Panc1 (cell line): ENCODE data around the gene TAS2R20. TPM values are rescaled to one million over a fixed set of nuclear protein-coding genes. Genes with fewer than 3 reads are reported as not detected.

ENCODE experiments used
- ATAC-seq: fragments of 200-7000 bp; cut with Tn5 transposase; 2 replicates; pipeline ENCODE4 v1.9.1; 2020; ENCODE audit warnings: mild to moderate bottlenecking, moderate library complexity
- BruUV-seq: library from RNA; stranded (reverse); fragments of 400-500 nt; replicated peaks from 2 replicates; lab custom pipeline; 2021; lab: Mats Ljungman, UMichigan
- CTCF ChIA-PET: fragments of 300-600 bp; sonication (Branson Sonifier 250); formaldehyde crosslinking; loops from one replicate; lab custom pipeline; 2022; ENCODE audit warnings: antibody characterized with exemption; lab: Charles Lee
- POLR2A ChIA-PET: fragments of 300-600 bp; sonication (Branson Sonifier 250); formaldehyde crosslinking; loops from one replicate; lab custom pipeline; 2022; ENCODE audit warnings: antibody characterized with exemption; lab: Charles Lee
- DNase-seq: peaks from one replicate; pipeline ENCODE4 v3.0.0-alpha.2; 2010; ENCODE audit warnings: low read depth, low spot score
- H3K27ac ChIP-seq: 2 replicates; pipeline ENCODE4 v1.5.1; 2011; ENCODE audit warnings: mild to moderate bottlenecking, low read length, inconsistent platforms
- H3K27me3 ChIP-seq: fragments of 200-500 bp; sonication (Bioruptor generic); 2 replicates; pipeline ENCODE4 v1.6.0; 2014; ENCODE audit warnings: low read length, inconsistent platforms; ENCODE audit not compliant: control insufficient read depth, insufficient read depth
- H3K36me3 ChIP-seq: fragments of 200-500 bp; sonication (Bioruptor generic); 2 replicates; pipeline ENCODE4 v1.5.1; 2014; ENCODE audit warnings: inconsistent platforms, mild to moderate bottlenecking, low read length, moderate library complexity; ENCODE audit not compliant: control insufficient read depth, insufficient read depth
- H3K4me1 ChIP-seq: 2 replicates; pipeline ENCODE4 v1.5.1; 2011; ENCODE audit warnings: inconsistent platforms, mild to moderate bottlenecking, low read length, moderate library complexity; ENCODE audit not compliant: control insufficient read depth, insufficient read depth
- H3K4me3 ChIP-seq, 2 experiments: 2 replicates each; pipeline ENCODE4 v1.5.1; 2011 to 2012; ENCODE audit warnings: low read depth in 2 of 2, low read length in 2 of 2, mild to moderate bottlenecking in 2 of 2, inconsistent platforms in 1 of 2, moderate library complexity in 1 of 2
- H3K9me3 ChIP-seq: fragments of 200-500 bp; sonication (Bioruptor generic); 2 replicates; pipeline ENCODE4 v1.5.1; 2014; ENCODE audit warnings: low read depth, mild to moderate bottlenecking, inconsistent platforms, low read length, moderate library complexity; ENCODE audit not compliant: control insufficient read depth, insufficient read depth
- POLR2AphosphoS5 ChIP-seq: IDR thresholded peaks from 2 replicates; pipeline ENCODE4 v1.6.1; 2012; ENCODE audit warnings: mild to moderate bottlenecking, low read depth, low read length, moderate library complexity
- SIN3A ChIP-seq: IDR thresholded peaks from 2 replicates; pipeline ENCODE4 v1.6.1; 2012; ENCODE audit warnings: low read depth, mild to moderate bottlenecking, low read length, moderate library complexity, borderline replicate concordance; ENCODE audit not compliant: insufficient read depth
- TCF7L2 ChIP-seq: IDR thresholded peaks from 2 replicates; pipeline ENCODE4 v1.6.1; 2011; ENCODE audit warnings: mild to moderate bottlenecking, low read depth, low read length, inconsistent platforms
- in situ Hi-C: cut with HindIII; loops from 2 replicates; pipeline ENCODE4 v1.10.0; 2016; ENCODE audit warnings: low sequenced_read_pairs, low pct_unique_long_range_greater_than_20kb
- intact Hi-C: fragments of 100-400 bp; cut with micrococcal nuclease; formaldehyde crosslinking; loops from one replicate; pipeline ENCODE4 v1.10.0; 2022; ENCODE audit not compliant: unreplicated experiment
- total RNA-seq: library from RNA; stranded (reverse); gene quantifications from one replicate; pipeline ENCODE4 v1.2.1, GENCODE V29; 2021; ENCODE audit not compliant: unreplicated experiment
- TF ChIP-seq, protein P1 (sequence below), 2 experiments: IDR thresholded peaks; 2 replicates each; pipeline ENCODE4 v1.6.1; 2011 to 2012; ENCODE audit warnings: low read depth in 2 of 2, control low read depth in 1 of 2, low read length in 1 of 2, mild to moderate bottlenecking in 1 of 2, moderate library complexity in 1 of 2; ENCODE audit not compliant: insufficient read depth in 1 of 2
- TF ChIP-seq, protein P2 (sequence below): fragments of 450-650 bp; IDR thresholded peaks from 2 replicates; pipeline ENCODE4 v1.5.1; 2017; ENCODE audit warnings: mild to moderate bottlenecking

TAS2R20 gene
- total RNA-seq, 1 experiment from 2014 or later = 0.95 TPM

DNA sequence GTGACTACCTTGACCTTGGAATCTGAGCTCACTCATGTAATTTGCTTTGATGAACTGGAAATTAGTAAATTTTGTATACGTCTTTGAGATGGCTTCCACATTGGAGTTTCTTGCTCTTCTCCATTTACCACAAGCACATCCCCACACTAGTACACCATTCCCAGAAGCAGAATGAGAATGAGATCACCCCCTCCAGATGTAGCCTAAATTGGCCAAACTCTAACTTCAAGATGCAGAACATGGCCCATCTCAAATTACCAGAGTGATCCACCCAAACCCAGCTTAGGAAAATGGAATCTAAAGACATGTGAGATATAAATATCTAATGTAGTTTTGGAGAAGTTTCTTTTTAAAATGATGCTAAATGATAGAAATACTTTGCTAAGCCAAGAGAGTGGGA lies 9.5 kb upstream of the TAS2R20 start:
- intact Hi-C loops (no loop called here), in situ Hi-C loops (no loop called here)
- Histone ChIP-seq H3K27ac (no peak overlapping the region), H3K27me3 (no peaks in the 10 kb centered on the region), H3K36me3 (no peaks in the 10 kb centered on the region), H3K4me3 (no peak overlapping the region), H3K4me1 (no peaks in the 10 kb centered on the region), H3K9me3 (no peaks in the 10 kb centered on the region)
- CTCF ChIA-PET = no interaction called here
- DNase-seq (no peak), ATAC-seq (no peak)
- TF ChIP-seq POLR2AphosphoS5 (no peak), SIN3A (no peak), TCF7L2 (no peak)
- TF ChIP-seq, protein P1, sequence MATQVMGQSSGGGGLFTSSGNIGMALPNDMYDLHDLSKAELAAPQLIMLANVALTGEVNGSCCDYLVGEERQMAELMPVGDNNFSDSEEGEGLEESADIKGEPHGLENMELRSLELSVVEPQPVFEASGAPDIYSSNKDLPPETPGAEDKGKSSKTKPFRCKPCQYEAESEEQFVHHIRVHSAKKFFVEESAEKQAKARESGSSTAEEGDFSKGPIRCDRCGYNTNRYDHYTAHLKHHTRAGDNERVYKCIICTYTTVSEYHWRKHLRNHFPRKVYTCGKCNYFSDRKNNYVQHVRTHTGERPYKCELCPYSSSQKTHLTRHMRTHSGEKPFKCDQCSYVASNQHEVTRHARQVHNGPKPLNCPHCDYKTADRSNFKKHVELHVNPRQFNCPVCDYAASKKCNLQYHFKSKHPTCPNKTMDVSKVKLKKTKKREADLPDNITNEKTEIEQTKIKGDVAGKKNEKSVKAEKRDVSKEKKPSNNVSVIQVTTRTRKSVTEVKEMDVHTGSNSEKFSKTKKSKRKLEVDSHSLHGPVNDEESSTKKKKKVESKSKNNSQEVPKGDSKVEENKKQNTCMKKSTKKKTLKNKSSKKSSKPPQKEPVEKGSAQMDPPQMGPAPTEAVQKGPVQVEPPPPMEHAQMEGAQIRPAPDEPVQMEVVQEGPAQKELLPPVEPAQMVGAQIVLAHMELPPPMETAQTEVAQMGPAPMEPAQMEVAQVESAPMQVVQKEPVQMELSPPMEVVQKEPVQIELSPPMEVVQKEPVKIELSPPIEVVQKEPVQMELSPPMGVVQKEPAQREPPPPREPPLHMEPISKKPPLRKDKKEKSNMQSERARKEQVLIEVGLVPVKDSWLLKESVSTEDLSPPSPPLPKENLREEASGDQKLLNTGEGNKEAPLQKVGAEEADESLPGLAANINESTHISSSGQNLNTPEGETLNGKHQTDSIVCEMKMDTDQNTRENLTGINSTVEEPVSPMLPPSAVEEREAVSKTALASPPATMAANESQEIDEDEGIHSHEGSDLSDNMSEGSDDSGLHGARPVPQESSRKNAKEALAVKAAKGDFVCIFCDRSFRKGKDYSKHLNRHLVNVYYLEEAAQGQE (IDR thresholded peaks at IDR 0.05; ENCODE audit: insufficient read depth in 1 of 2, low read depth in 2 of 2, low read length in 1 of 2) = no peak
- TF ChIP-seq, protein P2, sequence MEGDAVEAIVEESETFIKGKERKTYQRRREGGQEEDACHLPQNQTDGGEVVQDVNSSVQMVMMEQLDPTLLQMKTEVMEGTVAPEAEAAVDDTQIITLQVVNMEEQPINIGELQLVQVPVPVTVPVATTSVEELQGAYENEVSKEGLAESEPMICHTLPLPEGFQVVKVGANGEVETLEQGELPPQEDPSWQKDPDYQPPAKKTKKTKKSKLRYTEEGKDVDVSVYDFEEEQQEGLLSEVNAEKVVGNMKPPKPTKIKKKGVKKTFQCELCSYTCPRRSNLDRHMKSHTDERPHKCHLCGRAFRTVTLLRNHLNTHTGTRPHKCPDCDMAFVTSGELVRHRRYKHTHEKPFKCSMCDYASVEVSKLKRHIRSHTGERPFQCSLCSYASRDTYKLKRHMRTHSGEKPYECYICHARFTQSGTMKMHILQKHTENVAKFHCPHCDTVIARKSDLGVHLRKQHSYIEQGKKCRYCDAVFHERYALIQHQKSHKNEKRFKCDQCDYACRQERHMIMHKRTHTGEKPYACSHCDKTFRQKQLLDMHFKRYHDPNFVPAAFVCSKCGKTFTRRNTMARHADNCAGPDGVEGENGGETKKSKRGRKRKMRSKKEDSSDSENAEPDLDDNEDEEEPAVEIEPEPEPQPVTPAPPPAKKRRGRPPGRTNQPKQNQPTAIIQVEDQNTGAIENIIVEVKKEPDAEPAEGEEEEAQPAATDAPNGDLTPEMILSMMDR = no peak
- POLR2A ChIA-PET = no interaction called here
- no TSS peak for BruUV-seq

DNA sequence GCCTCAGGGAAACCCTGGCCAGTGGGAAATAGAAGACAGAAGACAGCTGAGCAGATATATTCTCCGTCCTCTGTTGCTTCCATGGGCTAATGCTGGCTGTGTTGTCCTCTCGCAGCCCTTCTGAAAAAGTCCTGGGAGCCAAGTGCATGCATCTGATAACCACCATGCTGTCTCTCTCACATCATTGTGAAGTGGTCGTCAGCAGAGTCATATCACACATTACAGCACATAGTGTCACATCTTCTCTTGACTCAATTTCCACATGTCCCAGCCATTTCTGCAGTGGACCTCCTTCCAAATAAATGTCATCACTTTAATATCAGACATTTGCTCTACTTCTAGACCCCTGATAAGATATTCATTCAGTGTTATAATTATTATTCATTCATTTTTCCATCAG lies 3.8 kb downstream of the TAS2R20 start:
- in situ Hi-C loops (no loop called here), intact Hi-C loops (no loop called here)
- no TSS peak for BruUV-seq
- ChIA-PET CTCF (no interaction called here), POLR2A (no interaction called here)
- Histone ChIP-seq H3K27ac (no peak overlapping the region), H3K27me3 (no peaks in the 10 kb centered on the region), H3K4me3 (no peak overlapping the region), H3K4me1 (no peaks in the 10 kb centered on the region), H3K36me3 (no peaks in the 10 kb centered on the region), H3K9me3 (no peaks in the 10 kb centered on the region)
- no peak for ATAC-seq
- no peak for DNase-seq
- TF ChIP-seq, protein P2 = no peak
- TF ChIP-seq, protein P1 (IDR thresholded peaks at IDR 0.05; ENCODE audit: insufficient read depth in 1 of 2, low read depth in 2 of 2, low read length in 1 of 2) = no peak
- TF ChIP-seq POLR2AphosphoS5 (no peak), TCF7L2 (no peak), SIN3A (no peak)
